ENCODE data around the gene ATP5PB.

Gene ATP5PB

GRCh38 chr1:111448918-111449702 lies at the start of gene ATP5PB, which contains the start of gene WDR77:
TSS of gene ATP5PB (plus strand) at chr1:111449464. CDS start at chr1:111449542, 78 bp downstream.
TSS of gene WDR77 (minus strand) at chr1:111449256. CDS start at chr1:111449169, 87 bp downstream.
- peak; percentile 90 for DNase-seq

- DNase-seq, result no peak
Observed at GRCh38 chr1:111399792-111400610, 49.3 kb upstream of the ATP5PB start.

GRCh38 chr1:111402083-111402482 lies 47.2 kb upstream of the ATP5PB start:
- DNase-seq, result no peak

- no peak for DNase-seq
Observed at GRCh38 chr1:111404588-111404987, 44.7 kb upstream of the ATP5PB start.

- peak; percentile 43 for DNase-seq
Observed at GRCh38 chr1:111406321-111406768, 42.9 kb upstream of the ATP5PB start.

- DNase-seq, result no peak
Observed at GRCh38 chr1:111407301-111407700, 42.0 kb upstream of the ATP5PB start.

GRCh38 chr1:111412839-111413238 lies 36.4 kb upstream of the ATP5PB start:
- no peak for DNase-seq

GRCh38 chr1:111414756-111415155 lies 34.5 kb upstream of the ATP5PB start:
- DNase-seq, result no peak

GRCh38 chr1:111415461-111415860 lies 33.8 kb upstream of the ATP5PB start:
- DNase-seq, result no peak

GRCh38 chr1:111417755-111418154 lies 31.5 kb upstream of the ATP5PB start:
- DNase-seq, result no peak

GRCh38 chr1:111419037-111419436 lies 30.2 kb upstream of the ATP5PB start:
- no peak for DNase-seq

GRCh38 chr1:111420377-111420776 lies 28.9 kb upstream of the ATP5PB start:
- no peak for DNase-seq

GRCh38 chr1:111422546-111423391 lies 26.5 kb upstream of the ATP5PB start:
- no peak for DNase-seq

GRCh38 chr1:111424281-111424680 lies 25.0 kb upstream of the ATP5PB start:
- DNase-seq, result no peak

- no peak for DNase-seq
Observed at GRCh38 chr1:111436726-111437125, 12.5 kb upstream of the ATP5PB start.

- DNase-seq, result no peak
Observed at GRCh38 chr1:111439461-111440351, 9.6 kb upstream of the ATP5PB start.

- DNase-seq, result no peak
Observed at GRCh38 chr1:111441573-111442192, 7.6 kb upstream of the ATP5PB start.

GRCh38 chr1:111442457-111442856 lies 6.8 kb upstream of the ATP5PB start:
- no peak for DNase-seq

- no peak for DNase-seq
Observed at GRCh38 chr1:111444031-111444430, 5.2 kb upstream of the ATP5PB start.

GRCh38 chr1:111446546-111446945 lies 2.7 kb upstream of the ATP5PB start:
- DNase-seq, result no peak
